ENCODE data around the gene HMX1. TPM values are rescaled to one million over a fixed set of nuclear protein-coding genes. Genes with fewer than 3 reads are reported as not detected.

The HMX1 gene
- total RNA-seq, 1 donor from 2014 or later, result not detected

DNA sequence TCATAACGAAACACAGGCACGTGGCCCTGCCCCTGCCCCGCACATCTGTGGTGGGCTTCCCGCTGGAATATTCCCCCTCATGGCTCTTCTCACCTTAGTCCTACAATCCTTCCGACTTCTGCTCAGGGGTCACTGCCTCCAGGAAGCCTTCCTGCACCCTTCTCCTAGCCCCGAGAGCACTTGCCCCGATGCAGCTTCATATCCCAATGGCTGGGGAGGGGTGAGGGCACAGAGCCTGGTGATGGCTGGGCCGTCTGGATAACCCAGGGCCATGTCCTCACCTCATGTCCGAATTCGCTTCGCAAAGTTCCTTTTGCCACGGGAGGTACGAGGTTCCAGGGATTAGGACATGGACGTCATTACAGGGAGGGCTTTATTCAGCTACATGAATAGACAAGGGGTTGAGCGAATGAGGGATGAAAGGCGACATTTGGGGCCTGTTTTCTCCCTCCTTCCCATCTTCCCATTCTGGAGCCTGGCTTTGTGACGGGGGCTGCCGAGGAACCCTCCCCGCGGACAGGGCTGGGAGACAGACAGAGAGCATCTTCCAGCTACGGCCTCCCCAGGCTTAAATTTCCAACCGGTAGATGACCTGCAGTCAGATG is 35.5 kb upstream of the HMX1 start:
- no peak overlapping the region for H3K4me3 ChIP-seq (ENCODE audit: low read depth, low read length)
- no peaks in the 10 kb centered on the region for H3K36me3 ChIP-seq (ENCODE audit: control insufficient read depth, insufficient read depth, low read length)
- no peak for DNase-seq (ENCODE audit: low read depth)
- peaks cover 7% of the 10 kb centered on the region for H3K27me3 ChIP-seq (ENCODE audit: control insufficient read depth, insufficient read depth, low read length)
- TF ChIP-seq, protein P1, sequence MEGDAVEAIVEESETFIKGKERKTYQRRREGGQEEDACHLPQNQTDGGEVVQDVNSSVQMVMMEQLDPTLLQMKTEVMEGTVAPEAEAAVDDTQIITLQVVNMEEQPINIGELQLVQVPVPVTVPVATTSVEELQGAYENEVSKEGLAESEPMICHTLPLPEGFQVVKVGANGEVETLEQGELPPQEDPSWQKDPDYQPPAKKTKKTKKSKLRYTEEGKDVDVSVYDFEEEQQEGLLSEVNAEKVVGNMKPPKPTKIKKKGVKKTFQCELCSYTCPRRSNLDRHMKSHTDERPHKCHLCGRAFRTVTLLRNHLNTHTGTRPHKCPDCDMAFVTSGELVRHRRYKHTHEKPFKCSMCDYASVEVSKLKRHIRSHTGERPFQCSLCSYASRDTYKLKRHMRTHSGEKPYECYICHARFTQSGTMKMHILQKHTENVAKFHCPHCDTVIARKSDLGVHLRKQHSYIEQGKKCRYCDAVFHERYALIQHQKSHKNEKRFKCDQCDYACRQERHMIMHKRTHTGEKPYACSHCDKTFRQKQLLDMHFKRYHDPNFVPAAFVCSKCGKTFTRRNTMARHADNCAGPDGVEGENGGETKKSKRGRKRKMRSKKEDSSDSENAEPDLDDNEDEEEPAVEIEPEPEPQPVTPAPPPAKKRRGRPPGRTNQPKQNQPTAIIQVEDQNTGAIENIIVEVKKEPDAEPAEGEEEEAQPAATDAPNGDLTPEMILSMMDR (IDR thresholded peaks at IDR 0.05; ENCODE audit: insufficient read depth, low read length, poor library complexity, severe bottlenecking), result no peak

DNA sequence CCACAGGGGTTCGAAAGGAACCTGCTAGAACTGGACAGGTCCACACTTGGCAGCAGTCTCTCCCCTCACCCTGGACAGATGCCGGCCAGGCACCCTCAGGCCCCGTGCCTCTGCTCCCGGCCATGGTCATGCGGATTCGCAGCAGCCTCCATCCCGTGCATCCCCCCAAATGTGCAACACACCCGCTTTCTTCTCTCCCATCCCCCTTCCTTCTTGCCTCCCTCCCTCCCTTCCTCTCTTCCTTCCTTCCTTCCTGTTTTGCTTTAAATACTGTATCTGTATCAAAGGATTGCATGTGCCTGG is 35.0 kb upstream of the HMX1 start:
- Histone ChIP-seq H3K4me3 (ENCODE audit: low read depth, low read length) (no peak overlapping the region), H3K27me3 (ENCODE audit: control insufficient read depth, insufficient read depth, low read length) (peaks cover 7% of the 10 kb centered on the region), H3K36me3 (ENCODE audit: control insufficient read depth, insufficient read depth, low read length) (no peaks in the 10 kb centered on the region)
- TF ChIP-seq, protein P1 (IDR thresholded peaks at IDR 0.05; ENCODE audit: insufficient read depth, low read length, poor library complexity, severe bottlenecking), result no peak
- DNase-seq (ENCODE audit: low read depth), result no peak

DNA sequence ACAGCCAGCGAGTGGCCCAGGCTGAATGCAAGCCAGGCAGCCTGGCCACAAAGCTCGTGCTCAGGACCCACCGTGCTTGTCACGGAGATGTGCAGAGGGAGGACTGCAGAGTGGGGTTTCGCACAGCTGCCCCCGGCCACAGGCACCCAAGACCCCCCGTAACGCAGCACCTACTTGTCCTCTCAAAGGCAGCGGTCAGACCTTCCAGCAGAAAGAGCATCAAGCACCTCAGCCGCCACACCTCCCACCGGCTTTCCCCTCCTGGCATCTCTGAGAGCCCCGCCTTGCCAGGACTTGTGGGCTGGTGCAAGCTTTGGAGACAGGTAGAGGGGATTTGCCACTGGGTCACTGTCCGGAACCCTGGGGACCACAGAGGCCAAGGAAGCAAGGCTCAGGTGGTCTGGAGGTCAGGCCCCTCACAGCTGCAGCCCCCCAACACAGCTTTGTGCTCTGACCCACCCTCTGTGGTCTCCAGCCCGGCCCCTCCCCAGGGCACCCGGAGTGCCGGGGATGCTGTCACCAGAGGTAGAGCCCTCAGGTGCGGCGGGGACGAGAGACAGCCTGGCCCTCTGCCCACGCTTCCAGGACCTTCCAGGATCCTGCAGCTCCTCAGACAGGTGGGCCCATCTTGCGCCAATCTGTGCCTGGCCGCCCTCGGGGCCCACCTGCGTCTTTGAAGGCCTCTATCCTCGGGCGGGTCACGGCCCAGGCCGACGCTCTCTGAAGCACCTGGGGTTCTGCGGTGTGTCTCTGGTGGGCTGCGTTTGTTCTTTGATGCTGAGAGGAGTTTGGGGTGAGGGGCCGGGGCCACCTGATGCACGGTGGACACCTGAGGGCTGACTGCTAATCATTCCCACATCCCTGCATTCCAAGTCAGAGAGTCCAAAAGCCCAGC is 34.4 kb upstream of the HMX1 start:
- H3K36me3 ChIP-seq (ENCODE audit: control insufficient read depth, insufficient read depth, low read length), result no peaks in the 10 kb centered on the region
- DNase-seq (ENCODE audit: low read depth), result no peak
- peaks cover 7% of the 10 kb centered on the region for H3K27me3 ChIP-seq (ENCODE audit: control insufficient read depth, insufficient read depth, low read length)
- H3K4me3 ChIP-seq (ENCODE audit: low read depth, low read length), result no peak overlapping the region
- TF ChIP-seq, protein P1 (IDR thresholded peaks at IDR 0.05; ENCODE audit: insufficient read depth, low read length, poor library complexity, severe bottlenecking), result no peak

DNA sequence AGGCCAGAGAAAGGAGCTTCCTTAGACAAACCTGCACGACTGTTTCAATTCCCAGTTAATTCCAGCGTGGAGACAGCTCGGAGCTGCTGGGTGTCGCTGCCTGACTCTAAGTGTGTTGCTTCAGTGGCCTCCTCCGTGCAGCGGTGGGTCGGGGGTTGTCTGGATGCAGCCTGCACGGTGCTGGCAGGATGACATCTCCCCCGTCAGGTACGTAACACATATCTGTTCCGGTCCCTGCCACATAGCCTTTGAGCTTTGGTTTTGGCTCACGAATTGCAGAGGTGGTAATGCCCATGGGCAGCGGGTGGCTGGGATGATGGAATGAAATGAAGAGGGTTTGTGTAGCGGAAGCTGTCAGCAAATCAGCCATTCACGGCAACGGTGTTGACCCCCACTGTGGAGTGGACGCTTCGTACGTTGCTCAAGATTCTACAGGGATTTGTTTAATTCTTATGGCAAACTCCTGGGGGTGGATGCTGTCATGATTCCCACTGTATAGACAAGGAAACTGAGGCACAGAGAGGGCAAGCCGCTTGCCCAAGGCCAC is 33.7 kb upstream of the HMX1 start:
- no peaks in the 10 kb centered on the region for H3K36me3 ChIP-seq (ENCODE audit: control insufficient read depth, insufficient read depth, low read length)
- H3K4me3 ChIP-seq (ENCODE audit: low read depth, low read length), result no peak overlapping the region
- no peak for DNase-seq (ENCODE audit: low read depth)
- TF ChIP-seq, protein P1 (IDR thresholded peaks at IDR 0.05; ENCODE audit: insufficient read depth, low read length, poor library complexity, severe bottlenecking), result no peak
- H3K27me3 ChIP-seq (ENCODE audit: control insufficient read depth, insufficient read depth, low read length), result peaks cover 7% of the 10 kb centered on the region

DNA sequence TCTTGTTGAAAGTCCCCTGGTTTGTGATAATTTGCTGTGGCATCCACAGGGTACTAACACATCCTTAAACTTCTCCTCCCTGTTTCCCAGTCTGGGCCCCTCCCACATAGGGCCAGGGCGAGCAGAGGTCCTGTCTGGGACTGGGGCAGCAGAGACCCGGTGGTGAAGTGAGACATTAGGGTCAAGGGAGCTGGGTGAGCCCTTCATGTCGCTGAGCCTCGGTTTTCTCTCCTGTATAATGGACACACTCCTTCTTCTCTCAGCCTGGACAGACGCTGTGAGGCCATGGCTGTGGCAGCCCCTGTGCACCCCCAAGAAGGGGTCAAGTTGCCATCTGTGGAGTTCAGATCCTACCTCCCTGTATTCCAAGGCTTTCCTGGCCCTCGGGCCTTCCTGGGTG is 33.0 kb upstream of the HMX1 start:
- no peak for DNase-seq (ENCODE audit: low read depth)
- TF ChIP-seq, protein P1 (IDR thresholded peaks at IDR 0.05; ENCODE audit: insufficient read depth, low read length, poor library complexity, severe bottlenecking), result no peak
- peaks cover 5% of the 10 kb centered on the region for H3K27me3 ChIP-seq (ENCODE audit: control insufficient read depth, insufficient read depth, low read length)
- H3K36me3 ChIP-seq (ENCODE audit: control insufficient read depth, insufficient read depth, low read length), result no peaks in the 10 kb centered on the region
- no peak overlapping the region for H3K4me3 ChIP-seq (ENCODE audit: low read depth, low read length)
